Measurements from ENCODE around the gene LIX1L.

LIX1L gene

GRCh38 chr1:145985129-145985501 lies 27.3 kb upstream of the LIX1L start:
- DNase-seq: no peak

GRCh38 chr1:145983960-145984830 lies 26.4 kb upstream of the LIX1L start:
- DNase-seq: no peak

- DNase-seq: no peak
Observed at GRCh38 chr1:145983206-145983675, 25.4 kb upstream of the LIX1L start.

- DNase-seq: no peak
Observed at GRCh38 chr1:145982010-145982723, 24.4 kb upstream of the LIX1L start.

- no peak for DNase-seq
Observed at GRCh38 chr1:145980457-145980994, 22.7 kb upstream of the LIX1L start.

GRCh38 chr1:145979746-145980456 lies 22.1 kb upstream of the LIX1L start:
- DNase-seq: no peak

- DNase-seq: peak; percentile 25 to 29
Observed at GRCh38 chr1:145978854-145979745, 21.3 kb upstream of the LIX1L start.

- no peak for DNase-seq
Observed at GRCh38 chr1:145978471-145978853, 20.6 kb upstream of the LIX1L start.

GRCh38 chr1:145977486-145978470 lies 20.0 kb upstream of the LIX1L start:
- peak; percentile 56 to 58 for DNase-seq

GRCh38 chr1:145977016-145977415 lies 19.2 kb upstream of the LIX1L start:
- no peak for DNase-seq

- no peak for DNase-seq
Observed at GRCh38 chr1:145975216-145975615, 17.4 kb upstream of the LIX1L start.

GRCh38 chr1:145974721-145975120 lies 16.9 kb upstream of the LIX1L start:
- DNase-seq: no peak

- no peak for DNase-seq
Observed at GRCh38 chr1:145972580-145972979, 14.8 kb upstream of the LIX1L start.

- no peak for DNase-seq
Observed at GRCh38 chr1:145967288-145967687, 9.5 kb upstream of the LIX1L start.

GRCh38 chr1:145965119-145965744 lies 7.4 kb upstream of the LIX1L start:
- DNase-seq: no peak

GRCh38 chr1:145964328-145965118 lies 6.7 kb upstream of the LIX1L start, which contains the start of the genes ANKRD34A and POLR3GL:
Gene ANKRD34A (minus strand): TSS chr1:145964575. CDS start chr1:145961759, 2,816 bp downstream.
Gene POLR3GL (plus strand): TSS chr1:145964690. CDS start chr1:145974866, 10,176 bp downstream.
- DNase-seq: peak; percentile 81 to 92

- no peak for DNase-seq
Observed at GRCh38 chr1:145963265-145964019, 5.6 kb upstream of the LIX1L start.

All from NCI-H1930 (cell line).